Measurements from ENCODE around the gene VTA1.
"Not testable (repeated sequence)": the region's sequence is repeated elsewhere in the genome, so short reads cannot be mapped to it uniquely, and the experiment has no call there.

Gene VTA1

DNA sequence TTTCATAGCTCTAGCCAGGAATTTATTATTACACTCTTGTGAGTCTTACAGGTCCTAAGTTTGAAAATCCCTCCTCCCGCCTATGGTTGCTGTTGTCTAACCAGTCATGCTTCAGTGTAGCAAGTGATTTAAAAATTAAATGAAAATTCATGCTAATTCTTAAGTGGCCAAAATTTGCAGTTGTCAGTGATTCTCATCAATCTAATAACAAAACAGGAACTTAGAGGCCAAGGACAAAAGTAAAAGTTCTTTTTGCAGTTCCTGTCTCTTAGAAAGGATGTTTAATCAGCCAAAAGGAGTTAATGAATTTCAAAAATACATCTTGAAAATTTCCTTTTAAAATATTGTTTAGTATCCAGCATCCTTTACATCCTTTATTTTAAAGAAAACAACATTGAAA is 36.3 kb downstream of the VTA1 start:
- TF ChIP-seq, protein P1, sequence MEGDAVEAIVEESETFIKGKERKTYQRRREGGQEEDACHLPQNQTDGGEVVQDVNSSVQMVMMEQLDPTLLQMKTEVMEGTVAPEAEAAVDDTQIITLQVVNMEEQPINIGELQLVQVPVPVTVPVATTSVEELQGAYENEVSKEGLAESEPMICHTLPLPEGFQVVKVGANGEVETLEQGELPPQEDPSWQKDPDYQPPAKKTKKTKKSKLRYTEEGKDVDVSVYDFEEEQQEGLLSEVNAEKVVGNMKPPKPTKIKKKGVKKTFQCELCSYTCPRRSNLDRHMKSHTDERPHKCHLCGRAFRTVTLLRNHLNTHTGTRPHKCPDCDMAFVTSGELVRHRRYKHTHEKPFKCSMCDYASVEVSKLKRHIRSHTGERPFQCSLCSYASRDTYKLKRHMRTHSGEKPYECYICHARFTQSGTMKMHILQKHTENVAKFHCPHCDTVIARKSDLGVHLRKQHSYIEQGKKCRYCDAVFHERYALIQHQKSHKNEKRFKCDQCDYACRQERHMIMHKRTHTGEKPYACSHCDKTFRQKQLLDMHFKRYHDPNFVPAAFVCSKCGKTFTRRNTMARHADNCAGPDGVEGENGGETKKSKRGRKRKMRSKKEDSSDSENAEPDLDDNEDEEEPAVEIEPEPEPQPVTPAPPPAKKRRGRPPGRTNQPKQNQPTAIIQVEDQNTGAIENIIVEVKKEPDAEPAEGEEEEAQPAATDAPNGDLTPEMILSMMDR (IDR thresholded peaks at IDR 0.05; ENCODE audit: low read length, missing control alignments): no peak
- H3K4me3 ChIP-seq (replicated peaks; ENCODE audit: low read depth, low read length): no peak overlapping the region
- no peak for DNase-seq (ENCODE audit: low read depth)

DNA sequence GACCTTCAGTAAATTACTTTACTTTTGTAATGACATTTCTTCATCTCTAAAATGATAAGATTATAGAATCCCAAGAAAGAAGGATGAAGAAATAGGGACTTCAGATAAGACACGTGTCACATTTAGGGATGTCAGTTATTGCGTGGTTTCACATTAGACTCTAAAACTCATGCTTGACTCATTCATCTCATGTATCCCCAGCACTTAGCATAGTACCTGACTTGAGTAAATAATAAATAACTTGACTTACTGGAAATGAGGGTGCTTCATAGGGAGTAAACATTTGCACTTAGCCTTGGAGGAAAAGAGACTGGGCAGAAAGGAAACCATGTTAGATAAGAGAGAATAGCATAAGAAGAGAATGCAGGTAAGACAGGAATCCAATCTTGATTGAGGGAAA is 37.2 kb downstream of the VTA1 start:
- H3K4me3 ChIP-seq (replicated peaks; ENCODE audit: low read depth, low read length): no peak overlapping the region
- TF ChIP-seq, protein P1 (IDR thresholded peaks at IDR 0.05; ENCODE audit: low read length, missing control alignments): no peak
- DNase-seq (ENCODE audit: low read depth): no peak

GRCh38 chr6:142185641-142186040 is 38.6 kb downstream of the VTA1 start:
- TF ChIP-seq, protein P1 (IDR thresholded peaks at IDR 0.05; ENCODE audit: low read length, missing control alignments): no peak
- DNase-seq (ENCODE audit: low read depth): no peak

GRCh38 chr6:142187209-142187608 is 40.1 kb downstream of the VTA1 start:
- no peak overlapping the region for H3K4me3 ChIP-seq (replicated peaks; ENCODE audit: low read depth, low read length)
- DNase-seq (ENCODE audit: low read depth): peak; percentile 78
- TF ChIP-seq, protein P1 (IDR thresholded peaks at IDR 0.05; ENCODE audit: low read length, missing control alignments): no peak

More at GRCh38 chr6:142185641-142186040, 38.6 kb downstream of the VTA1 start:
- H3K4me3 ChIP-seq (replicated peaks; ENCODE audit: low read depth, low read length): no peak overlapping the region

DNA sequence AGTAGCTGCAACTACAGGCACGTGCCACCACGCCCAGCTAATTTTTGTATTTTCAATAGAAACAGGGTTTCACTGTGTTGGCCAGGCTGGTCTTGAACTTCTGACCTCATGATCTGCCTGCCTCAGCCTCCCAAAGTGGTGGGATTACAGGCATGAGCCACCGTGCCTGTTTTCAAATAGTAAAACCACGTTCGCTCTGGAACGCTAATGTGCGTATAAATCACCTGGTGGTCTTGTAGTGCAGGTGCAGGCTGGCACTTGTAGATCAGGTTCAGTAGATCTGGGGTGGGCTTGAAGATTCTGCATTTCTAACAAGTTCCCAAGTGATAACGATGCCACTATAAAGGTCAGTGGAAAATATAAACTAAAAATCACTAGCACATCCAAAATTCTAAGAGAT is 41.3 kb downstream of the VTA1 start:
- TF ChIP-seq, protein P1 (IDR thresholded peaks at IDR 0.05; ENCODE audit: low read length, missing control alignments): peak; percentile 18
- H3K4me3 ChIP-seq (replicated peaks; ENCODE audit: low read depth, low read length); DNase-seq (ENCODE audit: low read depth): not testable (repeated sequence)

DNA sequence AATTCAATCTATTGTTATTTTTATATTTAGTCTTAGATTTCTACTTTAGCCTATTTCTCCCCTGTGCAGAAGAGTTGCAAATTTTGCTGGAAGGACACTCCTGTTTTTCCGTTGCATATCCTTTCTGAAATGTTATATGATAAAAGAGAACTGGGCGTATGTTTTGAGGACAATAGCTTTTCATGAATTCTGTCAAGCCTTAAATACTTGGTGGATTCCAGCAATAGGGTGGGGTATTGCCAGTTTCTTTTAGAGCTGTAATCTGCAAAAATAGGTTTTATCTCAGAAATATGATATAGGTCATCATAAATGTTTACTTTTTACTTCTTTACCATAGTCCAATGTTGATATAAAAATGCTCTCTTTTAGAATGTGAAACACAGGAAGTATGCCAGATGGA is 42.0 kb downstream of the VTA1 start:
- DNase-seq (ENCODE audit: low read depth): peak; percentile 17
- TF ChIP-seq, protein P1 (IDR thresholded peaks at IDR 0.05; ENCODE audit: low read length, missing control alignments): no peak
- no peak overlapping the region for H3K4me3 ChIP-seq (replicated peaks; ENCODE audit: low read depth, low read length)

GRCh38 chr6:142192343-142192742 is 45.3 kb downstream of the VTA1 start:
- TF ChIP-seq, protein P1 (IDR thresholded peaks at IDR 0.05; ENCODE audit: low read length, missing control alignments): no peak
- no peak overlapping the region for H3K4me3 ChIP-seq (replicated peaks; ENCODE audit: low read depth, low read length)
- DNase-seq (ENCODE audit: low read depth): no peak

Data from fibroblast of pulmonary artery (primary cell).